IPS DF 4.7 (cell line): ENCODE measurements around the gene SPRED3.
"Not testable (repeated sequence)": the region's sequence is repeated elsewhere in the genome, so short reads cannot be mapped to it uniquely, and the experiment has no call there.

Source experiments
- DNase-seq: peaks from one replicate; pipeline ENCODE4 v3.0.0-alpha.2; 2013; ENCODE audit warnings: low spot score; ENCODE audit errors: extremely low read depth

Gene SPRED3, protein sequence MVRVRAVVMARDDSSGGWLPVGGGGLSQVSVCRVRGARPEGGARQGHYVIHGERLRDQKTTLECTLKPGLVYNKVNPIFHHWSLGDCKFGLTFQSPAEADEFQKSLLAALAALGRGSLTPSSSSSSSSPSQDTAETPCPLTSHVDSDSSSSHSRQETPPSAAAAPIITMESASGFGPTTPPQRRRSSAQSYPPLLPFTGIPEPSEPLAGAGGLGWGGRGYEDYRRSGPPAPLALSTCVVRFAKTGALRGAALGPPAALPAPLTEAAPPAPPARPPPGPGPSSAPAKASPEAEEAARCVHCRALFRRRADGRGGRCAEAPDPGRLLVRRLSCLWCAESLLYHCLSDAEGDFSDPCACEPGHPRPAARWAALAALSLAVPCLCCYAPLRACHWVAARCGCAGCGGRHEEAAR

GRCh38 chr19:38388349-38389100, at the start of gene SPRED3:
TSS of gene SPRED3 (plus strand) at chr19:38388697. CDS start at chr19:38390303, 1,606 bp downstream.
- DNase-seq: no peak

- not testable (repeated sequence) for DNase-seq
These were observed 49.5 kb upstream of the SPRED3 start for GRCh38 chr19:38339011-38339410.

DNA sequence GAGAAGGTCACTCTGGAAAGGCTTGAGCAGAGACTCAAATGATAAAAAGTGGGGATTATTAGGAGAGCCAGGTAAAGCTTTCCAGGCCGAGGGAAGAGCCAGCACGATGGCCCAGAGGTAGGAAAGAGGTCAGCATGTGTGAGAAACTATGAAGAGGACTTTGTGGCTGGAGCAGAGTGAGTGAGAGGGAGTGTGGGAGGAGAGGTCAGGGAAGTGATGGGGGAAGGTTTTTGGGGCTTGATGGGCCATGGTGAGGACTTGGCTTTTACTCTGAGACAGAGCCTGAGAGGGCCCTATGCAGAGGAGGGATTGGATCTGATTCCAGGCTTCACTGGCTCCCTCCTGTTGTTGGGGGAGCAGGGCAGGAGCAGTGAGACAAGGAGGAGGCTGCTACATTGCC, 47.6 kb upstream of the SPRED3 start:
- no peak for DNase-seq

GRCh38 chr19:38346837-38347236, 41.7 kb upstream of the SPRED3 start:
- DNase-seq: no peak

- no peak for DNase-seq
These were observed 37.6 kb upstream of the SPRED3 start for GRCh38 chr19:38350883-38351282.

- no peak for DNase-seq
These were observed 36.6 kb upstream of the SPRED3 start for GRCh38 chr19:38351865-38352395.

DNA sequence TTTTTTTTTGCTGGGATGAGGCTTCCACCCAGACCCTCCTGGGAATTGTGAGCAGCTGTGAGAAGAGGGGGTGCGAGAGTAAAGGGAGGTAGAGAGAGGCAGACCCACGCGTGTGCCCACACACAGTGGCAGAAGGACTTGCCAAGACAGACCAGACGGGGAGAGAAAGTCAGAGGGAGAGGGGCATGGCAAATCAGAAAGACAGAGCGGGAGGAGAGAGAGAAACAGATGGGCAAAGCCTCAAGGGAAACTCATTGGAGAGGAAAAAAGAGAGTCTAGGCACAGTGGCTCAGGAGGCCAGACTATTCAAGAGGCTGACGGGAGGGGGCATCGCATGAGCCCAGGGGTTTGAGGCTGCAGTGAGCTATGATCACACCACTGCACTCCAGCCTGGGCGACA, 35.9 kb upstream of the SPRED3 start:
- DNase-seq: no peak

GRCh38 chr19:38355728-38356725, 32.5 kb upstream of the SPRED3 start:
- no peak for DNase-seq

GRCh38 chr19:38358071-38358470, 30.4 kb upstream of the SPRED3 start:
- DNase-seq: no peak

GRCh38 chr19:38359242-38360021, 29.1 kb upstream of the SPRED3 start:
- no peak for DNase-seq

- no peak for DNase-seq
These were observed 28.1 kb upstream of the SPRED3 start for GRCh38 chr19:38360351-38360750.

GRCh38 chr19:38360839-38361631, 27.5 kb upstream of the SPRED3 start:
- no peak for DNase-seq

- DNase-seq: no peak
These were observed 26.8 kb upstream of the SPRED3 start for GRCh38 chr19:38361633-38362075.

DNA sequence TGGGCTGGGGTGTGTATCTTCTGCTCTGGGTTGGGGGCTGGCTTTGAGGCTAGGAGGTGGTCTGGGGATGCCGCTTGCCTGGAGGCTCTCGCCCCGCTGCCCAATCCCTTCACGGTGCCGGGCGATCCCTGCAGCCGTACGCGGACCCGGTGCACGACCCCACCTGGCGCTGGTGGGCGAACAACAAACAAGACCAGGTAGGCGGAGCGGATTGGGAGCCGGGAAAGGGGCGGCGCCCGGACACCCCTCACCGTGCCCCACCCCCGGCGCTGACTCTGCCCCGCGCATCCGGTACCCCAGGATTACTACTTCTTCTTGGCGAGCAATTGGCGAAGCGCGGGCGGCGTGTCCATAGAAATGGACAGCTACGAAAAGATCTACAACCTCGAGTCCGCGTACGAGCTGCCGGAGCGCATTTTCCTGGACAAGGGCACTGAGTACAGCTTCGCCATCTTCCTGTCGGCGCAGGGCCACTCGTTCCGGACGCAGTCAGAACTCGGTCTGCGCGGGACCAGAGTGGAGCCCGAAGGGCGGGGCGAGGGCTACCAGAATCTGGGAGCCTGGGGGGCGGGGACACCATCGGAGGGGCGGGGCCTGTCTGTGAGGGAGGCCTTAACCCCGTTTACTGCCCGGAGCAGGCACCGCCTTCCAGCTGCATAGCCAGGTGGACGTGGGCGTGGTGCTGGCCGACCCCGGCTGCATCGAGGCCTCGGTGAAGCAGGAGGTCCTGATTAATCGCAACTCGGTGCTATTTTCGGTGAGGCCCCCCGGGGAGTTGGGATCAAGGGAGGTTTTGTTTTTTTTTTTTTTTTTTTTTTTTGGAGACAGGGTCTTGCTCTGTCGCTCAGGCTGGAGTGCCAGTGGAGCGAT, 26.2 kb upstream of the SPRED3 start:
- DNase-seq: peak; percentile 44

DNA sequence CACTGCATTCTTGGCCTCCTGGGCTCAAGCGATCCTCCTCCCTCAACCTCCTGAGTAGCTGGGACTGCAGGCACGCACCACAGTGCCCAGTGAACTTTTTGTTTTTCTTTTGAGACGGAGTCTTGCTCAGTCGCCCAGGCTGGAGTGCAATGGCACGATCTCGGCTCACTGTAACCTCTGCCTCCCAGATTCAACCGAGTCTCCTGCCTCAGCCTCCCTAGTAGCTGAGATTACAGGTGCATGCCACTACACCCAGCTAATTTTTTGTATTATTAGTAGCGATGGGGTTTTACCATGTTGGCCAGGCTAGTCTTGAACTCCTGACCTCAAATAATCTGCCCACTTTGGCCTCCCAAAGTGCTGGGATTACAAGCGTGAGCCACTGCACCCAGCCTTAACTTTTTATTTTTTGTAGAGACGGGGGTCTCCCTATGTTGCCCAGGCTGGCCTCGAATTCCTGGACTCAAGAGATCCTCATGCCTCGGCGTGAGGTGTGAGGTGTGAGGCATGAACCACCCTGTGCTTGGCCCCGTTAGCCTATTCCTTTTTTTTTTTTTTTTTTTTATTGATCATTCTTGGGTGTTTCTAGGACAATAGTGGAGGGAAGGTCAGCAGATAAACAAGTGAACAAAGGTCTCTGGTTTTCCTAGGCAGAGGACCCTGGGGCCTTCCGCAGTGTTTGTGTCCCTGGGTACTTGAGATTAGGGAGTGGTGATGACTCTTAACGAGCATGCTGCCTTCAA, 25.4 kb upstream of the SPRED3 start:
- DNase-seq: not testable (repeated sequence)

DNA sequence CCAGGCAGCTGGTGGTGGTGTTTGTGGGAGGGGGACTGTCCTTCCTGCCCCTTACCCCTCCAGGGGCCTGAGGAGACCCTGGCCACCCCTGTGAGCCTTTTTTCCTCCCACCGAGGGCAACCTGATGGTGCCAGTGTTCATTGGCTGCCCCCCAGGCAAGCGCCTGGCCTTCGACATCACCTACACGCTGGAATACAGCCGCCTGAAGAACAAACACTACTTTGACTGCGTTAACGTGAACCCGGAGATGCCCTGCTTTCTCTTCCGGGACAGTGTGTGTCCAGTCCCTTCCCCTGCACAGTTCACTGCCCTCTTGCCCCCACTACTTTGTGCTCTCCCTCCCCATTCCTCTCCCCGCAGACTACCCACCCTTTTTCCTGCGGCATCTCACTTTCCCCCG, 21.5 kb upstream of the SPRED3 start:
- no peak for DNase-seq

DNA sequence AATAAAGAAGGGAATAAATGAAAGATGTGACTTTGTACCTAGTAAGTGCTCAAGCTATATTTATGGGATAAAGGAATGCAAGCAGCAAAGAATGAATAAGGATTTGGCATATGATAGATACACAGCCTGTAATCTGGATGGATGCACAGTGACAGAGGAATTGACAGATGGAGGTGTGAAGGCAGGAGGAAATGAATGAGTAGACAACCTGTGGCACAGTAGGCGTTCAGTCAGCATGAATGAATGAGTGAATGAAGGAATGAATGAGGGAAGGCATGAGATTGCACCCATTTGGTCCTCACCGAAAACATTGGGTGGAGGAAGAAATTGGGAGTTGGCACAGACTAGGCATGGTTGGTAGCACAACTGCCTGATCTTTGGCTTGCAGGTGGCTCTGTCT, 18.9 kb upstream of the SPRED3 start:
- DNase-seq: no peak

GRCh38 chr19:38370299-38370698, 18.2 kb upstream of the SPRED3 start:
- no peak for DNase-seq
